ENCODE measurements around the gene XAF1.
"Not testable (repeated sequence)": the region's sequence is repeated elsewhere in the genome, so short reads cannot be mapped to it uniquely, and the experiment has no call there.

The XAF1 gene

GRCh38 chr17:6800422-6801027 is 44.7 kb downstream of the XAF1 start:
- no peak overlapping the region for H3K4me2 ChIP-seq (ENCODE audit: low read length)
- no peaks in the 10 kb centered on the region for H3K9me3 ChIP-seq (ENCODE audit: insufficient read depth, low read length)
- no peak overlapping the region for H3K27ac ChIP-seq (ENCODE audit: low read length)
- H2AFZ ChIP-seq (ENCODE audit: low read depth, low read length): no peak overlapping the region
- H3K27me3 ChIP-seq (ENCODE audit: low read depth, low read length): no peaks in the 10 kb centered on the region
- no peaks in the 10 kb centered on the region for H3K79me2 ChIP-seq (ENCODE audit: low read length)
- no peaks in the 10 kb centered on the region for H3K4me1 ChIP-seq (ENCODE audit: low read length)
- H3K36me3 ChIP-seq (replicated peaks; ENCODE audit: low read depth, low read length): no peaks in the 10 kb centered on the region
- no peaks in the 10 kb centered on the region for H4K20me1 ChIP-seq (ENCODE audit: insufficient read depth, low read length)
- H3K9ac ChIP-seq (ENCODE audit: low read length): no peak overlapping the region
- H3K4me3 ChIP-seq (ENCODE audit: low read length): no peak overlapping the region
- TF ChIP-seq, protein P1, sequence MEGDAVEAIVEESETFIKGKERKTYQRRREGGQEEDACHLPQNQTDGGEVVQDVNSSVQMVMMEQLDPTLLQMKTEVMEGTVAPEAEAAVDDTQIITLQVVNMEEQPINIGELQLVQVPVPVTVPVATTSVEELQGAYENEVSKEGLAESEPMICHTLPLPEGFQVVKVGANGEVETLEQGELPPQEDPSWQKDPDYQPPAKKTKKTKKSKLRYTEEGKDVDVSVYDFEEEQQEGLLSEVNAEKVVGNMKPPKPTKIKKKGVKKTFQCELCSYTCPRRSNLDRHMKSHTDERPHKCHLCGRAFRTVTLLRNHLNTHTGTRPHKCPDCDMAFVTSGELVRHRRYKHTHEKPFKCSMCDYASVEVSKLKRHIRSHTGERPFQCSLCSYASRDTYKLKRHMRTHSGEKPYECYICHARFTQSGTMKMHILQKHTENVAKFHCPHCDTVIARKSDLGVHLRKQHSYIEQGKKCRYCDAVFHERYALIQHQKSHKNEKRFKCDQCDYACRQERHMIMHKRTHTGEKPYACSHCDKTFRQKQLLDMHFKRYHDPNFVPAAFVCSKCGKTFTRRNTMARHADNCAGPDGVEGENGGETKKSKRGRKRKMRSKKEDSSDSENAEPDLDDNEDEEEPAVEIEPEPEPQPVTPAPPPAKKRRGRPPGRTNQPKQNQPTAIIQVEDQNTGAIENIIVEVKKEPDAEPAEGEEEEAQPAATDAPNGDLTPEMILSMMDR (IDR thresholded peaks at IDR 0.05; ENCODE audit: low read depth, low read length): no peak
- TF ChIP-seq EZH2phosphoT487 (IDR thresholded peaks at IDR 0.05; ENCODE audit: low read depth): no peak

- no peak overlapping the region for H3K9ac ChIP-seq (ENCODE audit: low read length)
- no peaks in the 10 kb centered on the region for H3K4me1 ChIP-seq (ENCODE audit: low read length)
- no peak overlapping the region for H3K4me3 ChIP-seq (ENCODE audit: low read length)
- peaks cover 6% of the 10 kb centered on the region; the same call in 1 of the 2 replicates for H3K27me3 ChIP-seq (ENCODE audit: low read depth, low read length)
- H3K79me2 ChIP-seq (ENCODE audit: low read length): no peaks in the 10 kb centered on the region
- no peaks in the 10 kb centered on the region for H4K20me1 ChIP-seq (ENCODE audit: insufficient read depth, low read length)
- H2AFZ ChIP-seq (ENCODE audit: low read depth, low read length): no peak overlapping the region
- no peaks in the 10 kb centered on the region for H3K36me3 ChIP-seq (replicated peaks; ENCODE audit: low read depth, low read length)
- no peak overlapping the region for H3K27ac ChIP-seq (ENCODE audit: low read length)
- TF ChIP-seq, protein P1 (IDR thresholded peaks at IDR 0.05; ENCODE audit: low read depth, low read length): no peak
- no peak for TF ChIP-seq EZH2phosphoT487 (IDR thresholded peaks at IDR 0.05; ENCODE audit: low read depth)
- H3K9me3 ChIP-seq (ENCODE audit: insufficient read depth, low read length): no peaks in the 10 kb centered on the region
- no peak overlapping the region for H3K4me2 ChIP-seq (ENCODE audit: low read length)
These were observed 55.7 kb downstream of the XAF1 start for GRCh38 chr17:6811510-6811909.

- TF ChIP-seq EZH2phosphoT487 (IDR thresholded peaks at IDR 0.05; ENCODE audit: low read depth): no peak
- TF ChIP-seq, protein P1 (IDR thresholded peaks at IDR 0.05; ENCODE audit: low read depth, low read length): no peak
- Histone ChIP-seq H3K27me3 (ENCODE audit: low read depth, low read length) (peaks cover 6% of the 10 kb centered on the region; the same call in 1 of the 2 replicates), H3K4me3 (ENCODE audit: low read length) (no peak overlapping the region), H3K79me2 (ENCODE audit: low read length) (no peaks in the 10 kb centered on the region), H4K20me1 (ENCODE audit: insufficient read depth, low read length) (no peaks in the 10 kb centered on the region), H3K4me1 (ENCODE audit: low read length) (no peaks in the 10 kb centered on the region), H3K27ac (ENCODE audit: low read length) (no peak overlapping the region), H3K9me3 (ENCODE audit: insufficient read depth, low read length) (no peaks in the 10 kb centered on the region), H3K9ac (ENCODE audit: low read length) (no peak overlapping the region), H3K36me3 (replicated peaks; ENCODE audit: low read depth, low read length) (no peaks in the 10 kb centered on the region), H2AFZ (ENCODE audit: low read depth, low read length) (no peak overlapping the region), H3K4me2 (ENCODE audit: low read length) (no peak overlapping the region)
These were observed 56.4 kb downstream of the XAF1 start for GRCh38 chr17:6812295-6812694.

- Histone ChIP-seq H3K9me3 (ENCODE audit: insufficient read depth, low read length) (no peaks in the 10 kb centered on the region), H3K36me3 (replicated peaks; ENCODE audit: low read depth, low read length) (no peaks in the 10 kb centered on the region), H3K4me2 (ENCODE audit: low read length) (no peak overlapping the region), H3K27me3 (ENCODE audit: low read depth, low read length) (no peaks in the 10 kb centered on the region), H4K20me1 (ENCODE audit: insufficient read depth, low read length) (no peaks in the 10 kb centered on the region), H2AFZ (ENCODE audit: low read depth, low read length) (no peak overlapping the region), H3K9ac (ENCODE audit: low read length) (no peak overlapping the region), H3K79me2 (ENCODE audit: low read length) (no peaks in the 10 kb centered on the region), H3K4me1 (ENCODE audit: low read length) (no peaks in the 10 kb centered on the region), H3K4me3 (ENCODE audit: low read length) (no peak overlapping the region), H3K27ac (ENCODE audit: low read length) (no peak overlapping the region)
- TF ChIP-seq, protein P1 (IDR thresholded peaks at IDR 0.05; ENCODE audit: low read depth, low read length): no peak
- TF ChIP-seq EZH2phosphoT487 (IDR thresholded peaks at IDR 0.05; ENCODE audit: low read depth): no peak
These were observed 59.9 kb downstream of the XAF1 start for GRCh38 chr17:6815775-6816174.

DNA sequence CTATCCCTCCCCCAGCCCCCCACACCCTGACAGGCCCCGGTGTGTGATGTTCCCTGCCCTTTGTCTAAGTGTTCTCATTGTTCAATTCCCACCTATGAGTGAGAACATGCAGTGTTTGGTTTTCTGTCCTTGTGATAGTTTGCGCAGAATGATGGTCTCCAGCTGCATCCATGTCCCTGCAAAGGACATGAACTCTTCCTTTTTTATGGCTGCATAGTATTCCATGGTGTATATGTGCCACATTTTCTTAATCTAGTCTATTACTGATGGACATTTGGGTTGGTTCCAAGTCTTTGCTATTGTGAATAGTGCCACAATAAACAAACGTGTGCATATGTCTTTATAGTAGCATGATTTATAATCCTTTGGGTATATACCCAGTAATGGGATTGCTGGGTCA is 60.5 kb downstream of the XAF1 start:
- H3K4me2 ChIP-seq (ENCODE audit: low read length); H3K36me3 ChIP-seq (replicated peaks; ENCODE audit: low read depth, low read length); H3K9ac ChIP-seq (ENCODE audit: low read length); H3K4me1 ChIP-seq (ENCODE audit: low read length); H3K27me3 ChIP-seq (ENCODE audit: low read depth, low read length); H3K79me2 ChIP-seq (ENCODE audit: low read length); H3K4me3 ChIP-seq (ENCODE audit: low read length); H3K9me3 ChIP-seq (ENCODE audit: insufficient read depth, low read length); H2AFZ ChIP-seq (ENCODE audit: low read depth, low read length); H4K20me1 ChIP-seq (ENCODE audit: insufficient read depth, low read length); H3K27ac ChIP-seq (ENCODE audit: low read length): not testable (repeated sequence)

Measured in OCI-LY3 (cell line).